SK-N-SH (cell line): Measurements from ENCODE around the gene METTL9. TPM values are rescaled to one million over a fixed set of nuclear protein-coding genes. Genes with fewer than 3 reads are reported as not detected.

Experiments used
- CTCF ChIA-PET: fragments of 300-600, 350-600 bp; formaldehyde crosslinking; extraction: SDS; loops from one replicate; lab custom pipeline; 2021; lab: Yijun Ruan, JAX
- POLR2A ChIA-PET: fragments of 350-600 bp; sonication (Branson Sonifier 250); formaldehyde crosslinking; extraction: SDS; loops from one replicate; lab custom pipeline; 2020; ENCODE audit warnings: antibody characterized with exemption, inconsistent platforms; lab: Yijun Ruan, JAX
- DNase-seq: peaks from one replicate; pipeline ENCODE4 v3.0.0; 2012
- H2AFZ ChIP-seq: fragments of 200-600 bp; sonication (generic); 2 replicates; pipeline ENCODE4 v1.8.1; 2016; ENCODE audit warnings: antibody characterized with exemption, mild to moderate bottlenecking, low read depth
- H3F3A ChIP-seq: fragments of 200-600 bp; sonication (generic); replicated peaks from 2 replicates; pipeline ENCODE3; 2016; ENCODE audit warnings: antibody characterized with exemption, mild to moderate bottlenecking; ENCODE audit not compliant: insufficient read depth
- H3K27ac ChIP-seq, 2 experiments: fragments of 200-500 bp in 1 of 2; fragments of 200-600 bp in 1 of 2; sonication (Bioruptor generic) in 1 of 2; sonication (generic), shearing (Covaris generic) in 1 of 2; 2 replicates each; pipeline versions ENCODE4 v1.5.1 to v1.6.1; 2014 to 2016; ENCODE audit warnings: low read depth in 2 of 2, inconsistent platforms in 1 of 2, low read length in 1 of 2, mild to moderate bottlenecking in 1 of 2, mixed read lengths in 1 of 2
- H3K27me3 ChIP-seq: fragments of 200-600 bp; sonication (generic), shearing (Covaris generic); 2 replicates; pipeline ENCODE4 v1.6.1; 2016; ENCODE audit warnings: mixed run types; ENCODE audit not compliant: insufficient read depth
- H3K36me3 ChIP-seq, 2 experiments: fragments of 200-500 bp in 1 of 2; fragments of 200-600 bp in 1 of 2; sonication (Bioruptor generic) in 1 of 2; sonication (generic) in 1 of 2; replicated peaks in 1 of 2; 2 replicates each; pipeline versions ENCODE3 to v1.5.1; 2014 to 2016; ENCODE audit warnings: low read length in 1 of 2, mild to moderate bottlenecking in 1 of 2; ENCODE audit not compliant: insufficient read depth in 2 of 2, control insufficient read depth in 1 of 2
- H3K4me1 ChIP-seq, 2 experiments: fragments of 200-500 bp in 1 of 2; fragments of 200-600 bp in 1 of 2; sonication (Bioruptor generic) in 1 of 2; sonication (generic), shearing (Covaris generic) in 1 of 2; 2 replicates each; pipeline versions ENCODE4 v1.5.1 to v1.6.1; 2014 to 2016; ENCODE audit warnings: low read depth in 1 of 2, low read length in 1 of 2, mixed run types in 1 of 2; ENCODE audit not compliant: insufficient read depth in 2 of 2, control insufficient read depth in 1 of 2
- H3K4me2 ChIP-seq: fragments of 200-600 bp; sonication (generic), shearing (Covaris generic); 2 replicates; pipeline ENCODE4 v1.6.1; 2017; ENCODE audit warnings: mixed run types
- H3K4me3 ChIP-seq, 2 experiments: fragments of 200-500 bp in 1 of 2; fragments of 200-600 bp in 1 of 2; sonication (Bioruptor generic) in 1 of 2; sonication (generic), shearing (Covaris generic) in 1 of 2; 2 replicates each; pipeline versions ENCODE4 v1.5.1 to v1.8.1; 2014 to 2016; ENCODE audit warnings: low read depth in 2 of 2, inconsistent platforms in 1 of 2, low read length in 1 of 2, mild to moderate bottlenecking in 1 of 2, mixed read lengths in 1 of 2, moderate library complexity in 1 of 2
- H3K79me2 ChIP-seq: fragments of 200-600 bp; sonication (generic); 2 replicates; pipeline ENCODE4 v1.8.1; 2017; ENCODE audit warnings: mild to moderate bottlenecking; ENCODE audit not compliant: insufficient read depth
- H3K9ac ChIP-seq: fragments of 200-600 bp; sonication (generic); 2 replicates; pipeline ENCODE4 v1.6.1; 2017; ENCODE audit warnings: mixed run types
- H3K9me2 ChIP-seq: fragments of 200-600 bp; sonication (generic); 2 replicates; pipeline ENCODE4 v1.6.1; 2017; ENCODE audit warnings: mixed run types
- H3K9me3 ChIP-seq: fragments of 200-600 bp; sonication (generic); 2 replicates; pipeline ENCODE4 v1.6.1; 2017; ENCODE audit warnings: mixed run types, mild to moderate bottlenecking, moderate library complexity
- H4K20me1 ChIP-seq: fragments of 200-600 bp; sonication (generic); 2 replicates; pipeline ENCODE4 v1.6.1; 2017; ENCODE audit warnings: mild to moderate bottlenecking, mixed run types; ENCODE audit not compliant: insufficient read depth
- CHD2 ChIP-seq: fragments of 150-350 bp; IDR thresholded peaks from 2 replicates; pipeline ENCODE4 v1.6.1; 2018; ENCODE audit warnings: low read length; ENCODE audit not compliant: partially characterized antibody
- CTCF ChIP-seq: fragments of 200-600 bp; sonication (generic); IDR thresholded peaks from 2 replicates; pipeline ENCODE4 v1.6.1; 2017; ENCODE audit warnings: antibody characterized with exemption, mild to moderate bottlenecking, moderate library complexity
- ELF1 ChIP-seq: IDR thresholded peaks from 2 replicates; pipeline ENCODE4 v1.4.0; 2012
- FOSL2 ChIP-seq: IDR thresholded peaks from 2 replicates; pipeline ENCODE4 v1.4.0; 2012; ENCODE audit warnings: low read depth, mild to moderate bottlenecking, moderate library complexity, borderline replicate concordance
- FOXJ3 ChIP-seq: sonication (generic); formaldehyde crosslinking; IDR thresholded peaks from 2 replicates; pipeline ENCODE4 v1.5.1; 2020; ENCODE audit warnings: mild to moderate bottlenecking, missing genetic modification reagents
- FOXM1 ChIP-seq: IDR thresholded peaks from 2 replicates; pipeline ENCODE4 v1.4.0; 2012; ENCODE audit warnings: low read depth, mild to moderate bottlenecking
- JUND ChIP-seq: IDR thresholded peaks from 2 replicates; pipeline ENCODE4 v1.4.0; 2012
- MEF2A ChIP-seq: IDR thresholded peaks from 2 replicates; pipeline ENCODE4 v1.4.0; 2012; ENCODE audit warnings: low read depth, borderline replicate concordance
- SMC3 ChIP-seq: IDR thresholded peaks from 2 replicates; pipeline ENCODE4 v1.6.1; 2012; ENCODE audit warnings: low read depth, low read length, improper control_type of control experiment
- TAF1 ChIP-seq: IDR thresholded peaks from 2 replicates; pipeline ENCODE4 v1.6.1; 2012; ENCODE audit warnings: low read depth, mild to moderate bottlenecking, low read length, moderate library complexity, borderline replicate concordance
- ZBTB33 ChIP-seq: IDR thresholded peaks from 2 replicates; pipeline ENCODE4 v1.4.0; 2012; ENCODE audit warnings: low read depth, borderline replicate concordance
- WGBS: methylation state at CpG from one replicate; pipeline ENCODE4 v1.1.6; 2017; ENCODE audit warnings: low lambda C conversion rate; 5-methylcytosine and 5-hydroxymethylcytosine counted together
- polyA plus RNA-seq, 3 experiments: library from polyadenylated mRNA; depleted of rRNA; stranded (reverse); fragments of >200 nt; gene quantifications; 2 replicates each; pipeline ENCODE4 v1.2.3, GENCODE V29; 2012
- TF ChIP-seq, protein P1 (sequence below): IDR thresholded peaks from 2 replicates; pipeline ENCODE4 v1.6.1; 2012; ENCODE audit warnings: mild to moderate bottlenecking, low read depth, low read length, moderate library complexity

The METTL9 gene
- polyA plus RNA-seq, 1 of the 3 experiments (the other 2 are of a cell fraction), result 70.7 TPM

DNA sequence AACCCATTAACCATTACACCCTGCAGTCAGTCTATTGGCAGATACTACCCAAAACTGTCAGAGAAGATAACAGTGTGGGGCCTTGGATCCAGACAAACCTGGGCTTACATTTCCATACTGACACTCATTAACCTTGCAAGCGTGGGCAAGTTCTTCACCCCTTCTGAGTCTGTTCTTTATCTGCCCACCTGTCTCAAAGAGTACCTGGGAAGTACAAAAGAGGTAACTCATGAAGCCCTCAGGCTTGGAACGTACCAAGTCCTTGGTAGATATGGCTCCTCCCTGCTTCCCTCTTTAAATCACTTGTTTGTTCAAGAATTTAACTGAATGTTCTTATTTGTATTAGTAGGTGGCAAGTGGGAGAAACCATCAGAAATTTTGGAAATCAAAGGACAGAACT, 55.5 kb downstream of the METTL9 start:
- DNase-seq, result no peak
- Histone ChIP-seq H3K27ac (no peak overlapping the region), H3K4me2 (no peak overlapping the region), H2AFZ (no peak overlapping the region), H3K4me3 (no peak overlapping the region), H3K4me1 (peaks cover 0 to 3% of the 10 kb centered on the region in 2 experiments; a peak in 1 of 4 replicates), H4K20me1 (no peaks in the 10 kb centered on the region), H3F3A (peaks cover 13% of the 10 kb centered on the region), H3K27me3 (no peaks in the 10 kb centered on the region), H3K9me3 (no peaks in the 10 kb centered on the region), H3K9ac (no peak overlapping the region), H3K9me2 (no peaks in the 10 kb centered on the region), H3K36me3 (peaks cover 24% of the 10 kb centered on the region in 2 experiments), H3K79me2 (peaks cover 16% of the 10 kb centered on the region)
- TF ChIP-seq, protein P1, sequence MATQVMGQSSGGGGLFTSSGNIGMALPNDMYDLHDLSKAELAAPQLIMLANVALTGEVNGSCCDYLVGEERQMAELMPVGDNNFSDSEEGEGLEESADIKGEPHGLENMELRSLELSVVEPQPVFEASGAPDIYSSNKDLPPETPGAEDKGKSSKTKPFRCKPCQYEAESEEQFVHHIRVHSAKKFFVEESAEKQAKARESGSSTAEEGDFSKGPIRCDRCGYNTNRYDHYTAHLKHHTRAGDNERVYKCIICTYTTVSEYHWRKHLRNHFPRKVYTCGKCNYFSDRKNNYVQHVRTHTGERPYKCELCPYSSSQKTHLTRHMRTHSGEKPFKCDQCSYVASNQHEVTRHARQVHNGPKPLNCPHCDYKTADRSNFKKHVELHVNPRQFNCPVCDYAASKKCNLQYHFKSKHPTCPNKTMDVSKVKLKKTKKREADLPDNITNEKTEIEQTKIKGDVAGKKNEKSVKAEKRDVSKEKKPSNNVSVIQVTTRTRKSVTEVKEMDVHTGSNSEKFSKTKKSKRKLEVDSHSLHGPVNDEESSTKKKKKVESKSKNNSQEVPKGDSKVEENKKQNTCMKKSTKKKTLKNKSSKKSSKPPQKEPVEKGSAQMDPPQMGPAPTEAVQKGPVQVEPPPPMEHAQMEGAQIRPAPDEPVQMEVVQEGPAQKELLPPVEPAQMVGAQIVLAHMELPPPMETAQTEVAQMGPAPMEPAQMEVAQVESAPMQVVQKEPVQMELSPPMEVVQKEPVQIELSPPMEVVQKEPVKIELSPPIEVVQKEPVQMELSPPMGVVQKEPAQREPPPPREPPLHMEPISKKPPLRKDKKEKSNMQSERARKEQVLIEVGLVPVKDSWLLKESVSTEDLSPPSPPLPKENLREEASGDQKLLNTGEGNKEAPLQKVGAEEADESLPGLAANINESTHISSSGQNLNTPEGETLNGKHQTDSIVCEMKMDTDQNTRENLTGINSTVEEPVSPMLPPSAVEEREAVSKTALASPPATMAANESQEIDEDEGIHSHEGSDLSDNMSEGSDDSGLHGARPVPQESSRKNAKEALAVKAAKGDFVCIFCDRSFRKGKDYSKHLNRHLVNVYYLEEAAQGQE, result no peak
- TF ChIP-seq CHD2 (no peak), CTCF (no peak), TAF1 (no peak), ZBTB33 (no peak), FOXM1 (no peak), JUND (no peak), SMC3 (no peak), FOXJ3 (CRISPR knock-in tag) (no peak), ELF1 (no peak), MEF2A (no peak), FOSL2 (no peak)
- ChIA-PET POLR2A (interaction anchor here (1.0 kb wide), 1 partner anchor 34 kb away, joined by 5 read pairs; no protein-coding TSS in a partner anchor), CTCF (no interaction called here)
- WGBS, result 95% methylated on average over 2 of the region's 2 CpGs
